Esophagus squamous epithelium (tissue), 5 donors: Measurements from ENCODE around the gene NEB. TPM values are rescaled to one million over a fixed set of nuclear protein-coding genes. Genes with fewer than 3 reads are reported as not detected.

Experiments
- DNase-seq: peaks from one replicate; lab custom pipeline; 2025; lab: John Stamatoyannopoulos, UW
- H3K27ac ChIP-seq, 4 donors: fragments of 200-600 bp; sonication (generic); one replicate each; pipeline ENCODE4 v1.5.1; 2016 to 2019; ENCODE audit warnings: mild to moderate bottlenecking in 1 of 4
- H3K27me3 ChIP-seq, 4 donors: fragments of 200-600 bp; sonication (generic); 1 replicate in 3 of 4; 2 replicates in 1 of 4; pipeline versions ENCODE4 v1.5.1 to v1.6.0; 2017 to 2021; ENCODE audit warnings: antibody characterized with exemption in 1 of 4
- H3K36me3 ChIP-seq, 3 donors: fragments of 200-600 bp; sonication (generic); one replicate each; pipeline ENCODE4 v1.5.1; 2016 to 2019
- H3K4me1 ChIP-seq, 3 donors: fragments of 200-600 bp; sonication (generic); one replicate each; pipeline ENCODE4 v1.5.1; 2017 to 2019
- H3K4me3 ChIP-seq, 4 donors: fragments of 200-600 bp; sonication (generic); 1 replicate in 3 of 4; 2 replicates in 1 of 4; pipeline ENCODE4 v1.5.1; 2016 to 2019; ENCODE audit warnings: mild to moderate bottlenecking in 2 of 4, moderate library complexity in 1 of 4
- H3K9me3 ChIP-seq, 3 donors: fragments of 200-600 bp; sonication (generic); one replicate each; pipeline ENCODE4 v1.5.1; 2016 to 2019
- CTCF ChIP-seq, 6 experiments: fragments of 450-650 bp in 4 of 6; fragments of 200-600 bp in 2 of 6; sonication (generic) in 2 of 6; IDR thresholded peaks; one replicate each; pipeline ENCODE4 v1.5.1; 2016 to 2019; ENCODE audit warnings: antibody characterized with exemption in 6 of 6, mild to moderate bottlenecking in 4 of 6, moderate library complexity in 4 of 6
- POLR2A ChIP-seq, 4 donors: fragments of 450-650 bp; IDR thresholded peaks; one replicate each; pipeline ENCODE4 v1.6.1; 2017; ENCODE audit warnings: antibody characterized with exemption in 4 of 4, mild to moderate bottlenecking in 4 of 4, moderate library complexity in 3 of 4
- WGBS, 2 donors: methylation state at CpG; one replicate each; pipeline ENCODE4 v1.1.5; 2018; 5-methylcytosine and 5-hydroxymethylcytosine counted together
- intact Hi-C: fragments of 100-400 bp; cut with DNase I; formaldehyde crosslinking; loops from one replicate; pipeline ENCODE4 v1.15.0; 2022
- total RNA-seq, 4 donors: library from RNA; depleted of rRNA; stranded (reverse); fragments of >200 nt; gene quantifications; one replicate each; pipeline ENCODE4 v1.1.0, GENCODE V29; 2016
- donor health status: DM: yes; HTN: yes; CAD: no.

NEB gene
- total RNA-seq, 4 donors from 2014 or later: 0.23 to 1.1 (median 0.61) TPM

DNA sequence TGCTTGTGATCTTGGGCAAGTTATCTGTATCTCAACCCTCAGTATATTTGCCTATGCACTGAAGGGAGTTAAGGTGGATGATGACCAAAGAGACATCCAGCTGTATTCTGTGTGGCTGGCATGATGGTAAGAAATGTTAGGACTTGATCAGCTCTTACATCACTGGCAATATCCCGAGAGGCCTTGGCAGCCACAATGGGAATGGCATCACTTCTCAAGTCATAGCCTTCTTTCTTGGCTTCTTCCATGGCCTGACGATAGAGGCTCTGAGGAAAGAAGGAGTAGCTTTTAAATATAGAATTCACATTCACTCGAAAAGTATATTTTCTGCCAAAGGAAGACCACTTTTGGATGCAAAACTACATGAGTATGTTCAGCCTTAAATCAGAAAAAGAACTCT, 113.5 kb downstream of the NEB start:
- Histone ChIP-seq H3K36me3 (no peaks in the 10 kb centered on the region), H3K27ac (no peak overlapping the region), H3K4me1 (no peaks in the 10 kb centered on the region), H3K9me3 (no peaks in the 10 kb centered on the region), H3K27me3 (no peaks in the 10 kb centered on the region), H3K4me3 (no peak overlapping the region)
- intact Hi-C loops: no loop called here
- TF ChIP-seq CTCF (IDR thresholded peaks at IDR 0.05) (no peak), POLR2A (IDR thresholded peaks at IDR 0.05) (no peak)
- 67 to 69% methylated on average over 3 of the region's 3 CpGs for WGBS, 2 donors
- DNase-seq: no peak

DNA sequence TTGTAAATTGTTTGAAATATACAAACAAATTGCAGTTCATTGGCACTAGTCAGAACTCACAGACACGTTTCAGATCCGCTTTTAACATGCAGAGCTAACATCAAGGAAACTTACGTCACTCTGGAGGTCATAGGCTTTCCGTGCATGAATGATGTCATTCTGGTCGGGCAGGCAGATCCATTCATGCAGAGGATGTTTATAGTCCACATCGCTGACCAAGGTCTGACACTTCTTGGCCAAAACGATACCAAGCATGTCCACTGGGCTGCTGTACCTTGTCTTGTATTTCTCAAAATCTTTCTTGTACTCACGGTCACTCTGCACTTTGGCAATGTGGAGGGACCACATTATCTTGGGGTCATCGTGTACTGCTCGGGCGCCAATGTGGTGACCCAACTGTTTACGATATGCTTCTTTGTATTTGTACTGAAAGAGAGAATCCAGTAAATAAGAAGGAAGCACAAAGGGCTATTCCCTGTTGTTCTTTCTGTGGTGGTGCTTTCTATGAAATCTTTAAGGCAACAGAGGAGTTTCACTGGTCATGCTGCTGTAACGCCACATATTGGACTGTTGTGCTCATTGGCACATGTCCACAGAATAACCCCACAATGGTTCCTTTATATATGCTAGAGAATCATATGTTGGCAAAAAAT, 114.8 kb downstream of the NEB start:
- WGBS, 2 donors: 81 to 83% methylated on average over 13 of the region's 13 CpGs
- intact Hi-C loops: no loop called here
- no peaks in the 10 kb centered on the region for H3K9me3 ChIP-seq
- peak in 1 of 6 experiments; percentile 19 for TF ChIP-seq CTCF (IDR thresholded peaks at IDR 0.05)
- TF ChIP-seq POLR2A (IDR thresholded peaks at IDR 0.05): no peak
- H3K4me3 ChIP-seq: no peak overlapping the region
- H3K4me1 ChIP-seq: no peaks in the 10 kb centered on the region
- no peak for DNase-seq
- no peaks in the 10 kb centered on the region for H3K36me3 ChIP-seq
- no peak overlapping the region for H3K27ac ChIP-seq
- H3K27me3 ChIP-seq: no peaks in the 10 kb centered on the region

- Histone ChIP-seq H3K27me3 (no peaks in the 10 kb centered on the region), H3K4me3 (no peak overlapping the region), H3K4me1 (no peaks in the 10 kb centered on the region), H3K27ac (no peak overlapping the region), H3K9me3 (no peaks in the 10 kb centered on the region), H3K36me3 (no peaks in the 10 kb centered on the region)
- intact Hi-C loops: no loop called here
- DNase-seq: no peak
- 79 to 90% methylated on average over 2 of the region's 2 CpGs for WGBS, 2 donors
- no peak for TF ChIP-seq CTCF (IDR thresholded peaks at IDR 0.05)
- TF ChIP-seq POLR2A (IDR thresholded peaks at IDR 0.05): no peak
Measured at GRCh38 chr2:151616760-151617339, 117.4 kb downstream of the NEB start.

GRCh38 chr2:151614606-151615306, 119.5 kb downstream of the NEB start:
- H3K4me3 ChIP-seq: no peak overlapping the region
- DNase-seq: no peak
- no peaks in the 10 kb centered on the region for H3K9me3 ChIP-seq
- H3K4me1 ChIP-seq: no peaks in the 10 kb centered on the region
- TF ChIP-seq CTCF (IDR thresholded peaks at IDR 0.05) (no peak), POLR2A (IDR thresholded peaks at IDR 0.05) (no peak)
- 82 to 90% methylated on average over 3 of the region's 3 CpGs for WGBS, 2 donors
- H3K36me3 ChIP-seq: no peaks in the 10 kb centered on the region
- no peaks in the 10 kb centered on the region for H3K27me3 ChIP-seq
- H3K27ac ChIP-seq: no peak overlapping the region
- intact Hi-C loops: no loop called here

DNA sequence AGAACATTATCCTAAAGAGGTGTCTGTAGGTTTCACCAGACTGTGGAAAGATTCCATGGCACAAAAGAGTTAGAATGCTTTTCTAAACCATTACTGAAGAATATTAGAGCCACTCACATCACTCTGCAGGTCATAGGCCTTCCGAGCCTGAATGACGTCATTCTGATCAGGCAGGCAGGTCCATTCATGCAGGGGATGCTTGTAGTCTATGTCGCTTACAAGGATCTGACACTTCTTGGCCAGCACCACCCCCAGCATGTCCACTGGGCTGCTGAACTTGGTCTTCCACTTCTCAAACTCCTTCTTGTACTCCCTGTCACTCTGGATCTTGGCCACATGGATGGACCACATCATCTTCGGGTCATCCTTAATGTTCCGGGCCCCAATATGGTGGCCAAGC, 120.1 kb downstream of the NEB start:
- Histone ChIP-seq H3K27me3 (no peaks in the 10 kb centered on the region), H3K27ac (no peak overlapping the region), H3K4me1 (no peaks in the 10 kb centered on the region), H3K4me3 (no peak overlapping the region), H3K36me3 (no peaks in the 10 kb centered on the region), H3K9me3 (no peaks in the 10 kb centered on the region)
- DNase-seq: no peak
- no peak for TF ChIP-seq CTCF (IDR thresholded peaks at IDR 0.05)
- TF ChIP-seq POLR2A (IDR thresholded peaks at IDR 0.05): no peak
- 70 to 76% methylated on average over 4 to 5 of the region's 5 CpGs for WGBS, 2 donors
- intact Hi-C loops: no loop called here
